ENCODE results near the gene TMEM14A. TPM values are rescaled to one million over a fixed set of nuclear protein-coding genes. Genes with fewer than 3 reads are reported as not detected.

The TMEM14A gene
- polyA plus RNA-seq, 1 donor from 2014 or later = 326 TPM

DNA sequence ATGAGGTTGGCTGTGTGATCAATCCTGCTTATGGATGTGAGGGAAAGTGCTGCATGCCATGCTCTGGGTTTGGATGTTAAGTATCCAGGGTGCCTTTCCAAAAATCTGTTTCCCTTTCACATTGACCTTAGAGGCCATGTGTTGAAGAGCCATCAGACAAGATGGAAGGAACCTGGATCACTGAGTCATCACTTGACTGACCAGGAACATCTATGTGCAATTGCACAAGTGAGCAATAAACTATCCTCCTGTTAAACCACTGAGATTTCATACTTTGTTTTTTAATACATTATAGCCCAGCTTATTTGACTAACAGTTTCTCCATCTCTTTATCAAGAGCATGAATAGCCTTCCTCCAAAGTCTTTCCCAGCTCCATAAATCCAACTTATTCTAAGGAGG lies 17.8 kb upstream of the TMEM14A start:
- H3K4me2 ChIP-seq (ENCODE audit: low read length) = no peak overlapping the region
- H4K20me1 ChIP-seq (ENCODE audit: insufficient read depth) = no peaks in the 10 kb centered on the region
- H3K9ac ChIP-seq (ENCODE audit: low read length) = no peak overlapping the region
- H3K36me3 ChIP-seq (ENCODE audit: insufficient read depth, low read length) = no peaks in the 10 kb centered on the region
- TF ChIP-seq POLR2AphosphoS5 (IDR thresholded peaks at IDR 0.05) (no peak), EP300 (conservative IDR thresholded peaks at IDR 0.05; ENCODE audit: poor library complexity, severe bottlenecking) (no peak), EZH2 (IDR thresholded peaks at IDR 0.05; ENCODE audit: borderline replicate concordance, insufficient read depth, low read length, poor library complexity, severe bottlenecking) (no peak), SMC3 (conservative IDR thresholded peaks at IDR 0.05; ENCODE audit: poor library complexity) (no peak), TAF1 (IDR thresholded peaks at IDR 0.05; ENCODE audit: low read depth) (no peak), MXI1 (conservative IDR thresholded peaks at IDR 0.05; ENCODE audit: poor library complexity, severe bottlenecking) (no peak), RAD21 (conservative IDR thresholded peaks at IDR 0.05) (no peak)
- TF ChIP-seq, protein P1, sequence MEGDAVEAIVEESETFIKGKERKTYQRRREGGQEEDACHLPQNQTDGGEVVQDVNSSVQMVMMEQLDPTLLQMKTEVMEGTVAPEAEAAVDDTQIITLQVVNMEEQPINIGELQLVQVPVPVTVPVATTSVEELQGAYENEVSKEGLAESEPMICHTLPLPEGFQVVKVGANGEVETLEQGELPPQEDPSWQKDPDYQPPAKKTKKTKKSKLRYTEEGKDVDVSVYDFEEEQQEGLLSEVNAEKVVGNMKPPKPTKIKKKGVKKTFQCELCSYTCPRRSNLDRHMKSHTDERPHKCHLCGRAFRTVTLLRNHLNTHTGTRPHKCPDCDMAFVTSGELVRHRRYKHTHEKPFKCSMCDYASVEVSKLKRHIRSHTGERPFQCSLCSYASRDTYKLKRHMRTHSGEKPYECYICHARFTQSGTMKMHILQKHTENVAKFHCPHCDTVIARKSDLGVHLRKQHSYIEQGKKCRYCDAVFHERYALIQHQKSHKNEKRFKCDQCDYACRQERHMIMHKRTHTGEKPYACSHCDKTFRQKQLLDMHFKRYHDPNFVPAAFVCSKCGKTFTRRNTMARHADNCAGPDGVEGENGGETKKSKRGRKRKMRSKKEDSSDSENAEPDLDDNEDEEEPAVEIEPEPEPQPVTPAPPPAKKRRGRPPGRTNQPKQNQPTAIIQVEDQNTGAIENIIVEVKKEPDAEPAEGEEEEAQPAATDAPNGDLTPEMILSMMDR (IDR thresholded peaks at IDR 0.05; ENCODE audit: poor library complexity, severe bottlenecking) = no peak
- TF ChIP-seq, protein P2, sequence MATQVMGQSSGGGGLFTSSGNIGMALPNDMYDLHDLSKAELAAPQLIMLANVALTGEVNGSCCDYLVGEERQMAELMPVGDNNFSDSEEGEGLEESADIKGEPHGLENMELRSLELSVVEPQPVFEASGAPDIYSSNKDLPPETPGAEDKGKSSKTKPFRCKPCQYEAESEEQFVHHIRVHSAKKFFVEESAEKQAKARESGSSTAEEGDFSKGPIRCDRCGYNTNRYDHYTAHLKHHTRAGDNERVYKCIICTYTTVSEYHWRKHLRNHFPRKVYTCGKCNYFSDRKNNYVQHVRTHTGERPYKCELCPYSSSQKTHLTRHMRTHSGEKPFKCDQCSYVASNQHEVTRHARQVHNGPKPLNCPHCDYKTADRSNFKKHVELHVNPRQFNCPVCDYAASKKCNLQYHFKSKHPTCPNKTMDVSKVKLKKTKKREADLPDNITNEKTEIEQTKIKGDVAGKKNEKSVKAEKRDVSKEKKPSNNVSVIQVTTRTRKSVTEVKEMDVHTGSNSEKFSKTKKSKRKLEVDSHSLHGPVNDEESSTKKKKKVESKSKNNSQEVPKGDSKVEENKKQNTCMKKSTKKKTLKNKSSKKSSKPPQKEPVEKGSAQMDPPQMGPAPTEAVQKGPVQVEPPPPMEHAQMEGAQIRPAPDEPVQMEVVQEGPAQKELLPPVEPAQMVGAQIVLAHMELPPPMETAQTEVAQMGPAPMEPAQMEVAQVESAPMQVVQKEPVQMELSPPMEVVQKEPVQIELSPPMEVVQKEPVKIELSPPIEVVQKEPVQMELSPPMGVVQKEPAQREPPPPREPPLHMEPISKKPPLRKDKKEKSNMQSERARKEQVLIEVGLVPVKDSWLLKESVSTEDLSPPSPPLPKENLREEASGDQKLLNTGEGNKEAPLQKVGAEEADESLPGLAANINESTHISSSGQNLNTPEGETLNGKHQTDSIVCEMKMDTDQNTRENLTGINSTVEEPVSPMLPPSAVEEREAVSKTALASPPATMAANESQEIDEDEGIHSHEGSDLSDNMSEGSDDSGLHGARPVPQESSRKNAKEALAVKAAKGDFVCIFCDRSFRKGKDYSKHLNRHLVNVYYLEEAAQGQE (IDR thresholded peaks at IDR 0.05; ENCODE audit: borderline replicate concordance) = no peak
- no peaks in the 10 kb centered on the region for H3F3A ChIP-seq (ENCODE audit: insufficient read depth, low read length, poor library complexity, severe bottlenecking)
- H3K27ac ChIP-seq (ENCODE audit: low read length) = no peak overlapping the region
- H3K9me3 ChIP-seq (ENCODE audit: low read length) = no peaks in the 10 kb centered on the region
- H3K4me3 ChIP-seq (ENCODE audit: low read length) = no peak overlapping the region
- H3K9me2 ChIP-seq (ENCODE audit: insufficient read depth, low read length) = no peaks in the 10 kb centered on the region
- H3K79me2 ChIP-seq (replicated peaks; ENCODE audit: insufficient read depth, low read length) = no peaks in the 10 kb centered on the region
- no peaks in the 10 kb centered on the region for H3K27me3 ChIP-seq (ENCODE audit: insufficient read depth, low read depth, low read length)
- no peak overlapping the region for H2AFZ ChIP-seq (ENCODE audit: low read depth, low read length)

DNA sequence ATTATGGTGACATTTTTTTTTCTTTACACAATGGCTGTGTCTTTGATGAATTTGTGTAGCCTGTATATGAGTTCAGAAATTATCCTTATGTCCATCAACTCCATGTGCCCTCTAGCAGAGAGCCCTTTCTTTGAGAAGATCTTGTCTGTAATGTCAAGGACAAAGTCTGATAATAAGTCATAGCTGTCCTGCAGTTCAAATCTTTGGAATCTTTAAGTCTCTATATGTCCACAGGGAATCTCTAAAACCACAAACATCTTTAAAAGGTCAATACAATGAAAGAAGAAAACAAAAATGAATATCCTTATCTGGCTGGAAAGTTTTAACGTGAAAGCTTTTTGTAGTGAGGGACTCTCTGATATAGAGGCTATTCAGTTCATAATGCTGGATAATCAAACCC lies 16.9 kb upstream of the TMEM14A start:
- H2AFZ ChIP-seq (ENCODE audit: low read depth, low read length) = no peak overlapping the region
- no peak overlapping the region for H3K9ac ChIP-seq (ENCODE audit: low read length)
- no peaks in the 10 kb centered on the region for H3F3A ChIP-seq (ENCODE audit: insufficient read depth, low read length, poor library complexity, severe bottlenecking)
- H3K4me2 ChIP-seq (ENCODE audit: low read length) = no peak overlapping the region
- no peaks in the 10 kb centered on the region for H3K79me2 ChIP-seq (replicated peaks; ENCODE audit: insufficient read depth, low read length)
- no peaks in the 10 kb centered on the region for H3K9me3 ChIP-seq (ENCODE audit: low read length)
- H3K4me3 ChIP-seq (ENCODE audit: low read length) = no peak overlapping the region
- TF ChIP-seq MXI1 (conservative IDR thresholded peaks at IDR 0.05; ENCODE audit: poor library complexity, severe bottlenecking) (no peak), EZH2 (IDR thresholded peaks at IDR 0.05; ENCODE audit: borderline replicate concordance, insufficient read depth, low read length, poor library complexity, severe bottlenecking) (no peak), POLR2AphosphoS5 (IDR thresholded peaks at IDR 0.05) (no peak), RAD21 (conservative IDR thresholded peaks at IDR 0.05) (no peak), EP300 (conservative IDR thresholded peaks at IDR 0.05; ENCODE audit: poor library complexity, severe bottlenecking) (no peak), TAF1 (IDR thresholded peaks at IDR 0.05; ENCODE audit: low read depth) (no peak), SMC3 (conservative IDR thresholded peaks at IDR 0.05; ENCODE audit: poor library complexity) (no peak)
- TF ChIP-seq, protein P2 (IDR thresholded peaks at IDR 0.05; ENCODE audit: borderline replicate concordance) = no peak
- TF ChIP-seq, protein P1 (IDR thresholded peaks at IDR 0.05; ENCODE audit: poor library complexity, severe bottlenecking) = no peak
- H3K27ac ChIP-seq (ENCODE audit: low read length) = no peak overlapping the region
- H3K27me3 ChIP-seq (ENCODE audit: insufficient read depth, low read depth, low read length) = no peaks in the 10 kb centered on the region
- no peaks in the 10 kb centered on the region for H4K20me1 ChIP-seq (ENCODE audit: insufficient read depth)
- no peaks in the 10 kb centered on the region for H3K9me2 ChIP-seq (ENCODE audit: insufficient read depth, low read length)
- no peaks in the 10 kb centered on the region for H3K36me3 ChIP-seq (ENCODE audit: insufficient read depth, low read length)

All from neural cell (in vitro differentiated cells).